Activated CD4-positive, CD25-positive, alpha-beta regulatory T cell treated with anti-CD3 and anti-CD28 coated beads, Interleukin-2, amount 50 U/mL, for 16 hours (primary cell): ENCODE results near the gene HDAC4.
"Not testable (repeated sequence)": the region's sequence is repeated elsewhere in the genome, so short reads cannot be mapped to it uniquely, and the experiment has no call there.

Experiments
- DNase-seq: peaks from one replicate; pipeline ENCODE4 v3.0.0-alpha.2; 2020; ENCODE audit warnings: low read depth, low spot score

The HDAC4 gene

DNA sequence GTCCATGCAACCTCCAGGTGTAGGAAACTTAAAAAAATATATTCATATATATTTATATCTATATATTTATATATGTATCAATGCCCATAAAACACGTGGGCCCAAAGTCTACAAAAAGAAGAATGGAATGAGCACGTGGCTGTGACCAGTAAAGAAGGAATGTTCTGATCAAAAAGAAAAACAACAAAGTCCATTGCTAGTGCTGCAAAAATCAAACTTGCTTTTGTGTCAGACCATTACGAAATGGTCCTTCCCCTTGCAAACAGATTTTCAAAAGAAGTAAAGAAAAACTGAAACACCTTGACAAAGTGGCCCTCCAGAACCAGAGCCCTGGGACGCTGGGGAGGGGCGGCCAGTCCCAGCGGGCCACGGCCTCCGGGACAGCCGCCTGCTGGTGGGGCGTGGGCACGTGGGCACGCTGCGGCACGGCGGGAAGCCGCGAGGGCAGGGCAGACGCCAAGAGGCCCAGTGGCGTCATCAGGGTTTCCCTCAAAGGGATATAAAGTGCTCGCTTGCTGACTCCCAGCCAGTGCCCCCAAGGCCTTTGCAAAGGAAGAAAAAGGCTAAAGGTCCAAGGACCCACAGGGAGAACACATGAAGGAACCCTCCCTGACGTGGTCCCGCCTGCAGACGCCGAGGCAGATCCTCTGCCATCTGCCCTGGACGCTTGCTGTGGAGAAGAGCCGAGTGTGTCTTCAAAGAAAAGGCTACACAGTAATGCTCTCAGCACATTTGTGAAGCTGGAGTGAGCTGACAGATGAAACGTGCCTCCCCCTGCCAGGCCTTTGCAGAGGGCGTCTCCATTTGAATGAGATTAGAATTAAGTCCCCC is 351.2 kb downstream of the HDAC4 start:
- no peak for DNase-seq

GRCh38 chr2:239048736-239049135 is 352.1 kb downstream of the HDAC4 start:
- DNase-seq, result no peak

- no peak for DNase-seq
Measured at GRCh38 chr2:239047861-239048260, 353.0 kb downstream of the HDAC4 start.

DNA sequence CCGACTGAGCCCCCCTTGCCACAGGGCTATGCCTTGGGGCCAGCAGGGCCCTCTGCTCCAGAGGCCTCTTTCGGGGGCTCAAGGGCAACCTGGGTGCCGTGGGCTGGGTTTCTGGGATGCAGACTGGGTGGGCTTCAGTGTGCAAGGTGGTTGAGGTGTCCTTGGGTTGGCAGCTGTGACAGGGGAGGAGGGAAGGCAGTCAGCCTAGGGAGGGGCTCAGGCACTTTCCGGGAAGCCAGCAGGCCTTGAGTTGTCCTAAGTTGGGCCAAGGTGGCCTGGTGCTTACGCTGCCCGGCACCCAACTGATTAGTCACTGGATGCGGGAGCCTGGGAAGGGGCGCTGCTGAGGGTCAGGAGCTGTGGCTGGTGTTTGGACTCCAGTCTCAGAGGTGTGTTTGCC is 353.4 kb downstream of the HDAC4 start:
- DNase-seq, result no peak

DNA sequence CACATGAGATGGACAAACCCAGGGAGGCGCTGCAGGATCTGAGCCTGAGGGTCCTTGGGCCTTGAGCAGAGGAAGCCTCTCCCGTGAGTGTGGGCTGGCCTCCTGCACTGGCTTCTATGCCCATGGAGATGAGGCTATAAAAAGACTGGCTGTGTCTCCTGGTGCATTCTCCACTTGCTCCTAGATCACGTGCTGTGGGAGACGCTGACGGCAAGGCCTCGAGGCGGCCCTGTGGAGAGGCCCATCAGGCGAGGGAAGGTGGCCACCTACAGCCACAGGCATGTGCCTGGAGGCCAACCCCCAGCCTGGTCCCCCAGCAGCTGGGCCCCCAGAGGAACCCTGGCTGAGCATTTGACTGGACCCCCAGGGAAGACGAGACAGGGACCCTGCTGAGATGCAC is 354.0 kb downstream of the HDAC4 start:
- DNase-seq, result no peak

- no peak for DNase-seq
Measured at GRCh38 chr2:239044336-239044735, 356.5 kb downstream of the HDAC4 start.

DNA sequence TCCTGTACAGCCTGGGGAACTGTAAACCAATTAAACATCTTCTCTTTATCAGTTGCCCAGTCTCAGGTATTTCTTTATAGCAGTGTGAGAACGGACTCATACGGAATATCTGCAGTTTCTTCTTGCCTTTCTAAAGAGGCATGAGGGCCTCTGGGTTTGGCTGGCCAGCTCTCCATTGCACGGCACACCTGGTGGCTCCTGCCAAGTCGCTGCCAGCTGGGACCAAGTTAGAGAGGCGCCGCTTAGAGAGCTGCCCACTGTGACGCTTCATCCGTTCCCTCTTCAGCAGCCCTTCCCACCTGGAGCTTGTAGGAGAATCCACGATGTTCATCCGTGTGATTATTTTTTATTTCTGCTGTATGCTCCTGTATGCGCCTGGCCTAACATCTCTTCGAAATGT is 357.5 kb downstream of the HDAC4 start:
- DNase-seq, result no peak

DNA sequence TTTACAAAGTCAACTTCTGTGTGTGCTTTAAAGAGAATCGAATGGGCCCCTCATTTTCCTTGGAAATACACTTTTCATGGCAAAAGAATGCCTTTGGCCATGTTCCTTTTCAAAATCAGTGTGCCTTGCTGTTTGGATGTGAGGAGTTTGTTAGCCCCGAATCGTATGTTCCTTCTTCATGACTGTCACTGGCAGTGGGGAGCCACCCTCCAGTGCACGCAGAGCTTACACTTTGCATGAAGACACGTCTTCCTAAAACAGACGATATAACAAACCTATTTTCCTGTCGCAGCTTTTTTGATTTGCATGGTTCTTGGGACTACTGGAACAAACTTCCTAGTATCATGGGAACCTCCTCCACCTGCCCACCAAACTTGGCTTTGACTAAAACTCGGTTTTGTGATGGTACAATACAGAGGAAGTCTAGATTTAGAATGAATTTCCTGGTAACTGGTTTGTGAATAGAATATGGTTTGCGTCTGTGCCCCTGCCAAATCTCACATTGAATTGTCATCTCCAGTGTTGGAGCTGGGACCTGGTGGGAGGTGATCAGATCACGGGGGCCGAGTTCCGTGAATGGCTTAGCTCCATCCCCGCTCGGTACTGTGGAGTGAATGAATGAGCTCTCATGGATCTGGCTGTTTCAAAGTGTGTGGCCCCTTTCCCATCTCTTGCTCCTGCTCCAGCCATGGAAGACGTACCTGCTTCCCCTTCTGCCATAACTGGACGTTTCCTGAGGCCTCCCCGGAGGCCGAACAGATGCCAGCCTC is 358.1 kb downstream of the HDAC4 start:
- no peak for DNase-seq

DNA sequence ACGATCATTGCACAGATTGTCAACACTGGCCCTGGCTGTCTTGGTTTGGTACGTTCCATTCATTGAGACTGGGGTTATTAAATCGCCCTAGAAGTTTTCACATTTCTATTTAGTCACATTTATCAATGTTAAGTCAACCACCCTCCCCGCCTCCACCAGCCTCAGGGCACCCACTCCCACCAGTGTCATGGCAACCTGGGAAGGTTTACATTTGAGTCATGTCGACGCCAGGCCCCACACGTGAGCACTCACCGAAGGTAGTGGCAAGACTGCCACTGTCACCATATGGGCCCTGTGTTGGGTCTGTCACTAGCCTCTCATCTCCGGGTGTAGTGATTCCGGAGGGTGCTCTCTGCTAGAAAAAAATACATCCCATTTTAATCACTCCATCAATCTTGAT is 358.8 kb downstream of the HDAC4 start:
- DNase-seq, result no peak

- DNase-seq, result no peak
Measured at GRCh38 chr2:239041062-239041461, 359.8 kb downstream of the HDAC4 start.

DNA sequence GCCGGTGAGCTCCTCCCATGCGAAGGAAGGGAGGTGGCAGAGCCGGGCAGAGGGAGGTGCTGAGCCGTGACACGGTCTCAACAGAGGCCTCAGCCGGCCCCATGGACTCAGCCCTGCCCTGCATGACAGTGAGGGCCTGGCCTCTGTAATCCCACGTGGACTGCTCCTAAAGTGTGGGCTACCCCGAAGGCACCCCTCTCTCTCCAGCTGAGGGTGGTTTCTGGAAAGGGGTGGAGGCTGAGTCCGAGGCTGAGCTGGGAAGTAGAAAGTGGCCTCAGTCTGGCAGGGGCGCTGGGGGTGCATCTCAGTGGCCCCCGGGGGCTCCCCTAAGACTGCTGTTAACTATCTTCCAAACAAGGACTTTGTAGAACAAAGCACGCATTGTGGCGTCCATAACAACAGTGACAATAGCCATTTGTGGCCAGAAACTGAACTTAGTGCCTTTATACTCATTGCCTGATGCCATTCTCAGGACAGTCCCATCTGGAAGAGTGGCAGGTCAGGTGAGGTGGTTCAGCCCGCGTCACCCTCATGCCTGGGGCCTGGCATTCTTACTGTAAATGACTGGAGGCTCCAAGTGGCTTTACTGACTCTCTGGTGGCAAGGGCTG is 360.6 kb downstream of the HDAC4 start:
- no peak for DNase-seq

DNA sequence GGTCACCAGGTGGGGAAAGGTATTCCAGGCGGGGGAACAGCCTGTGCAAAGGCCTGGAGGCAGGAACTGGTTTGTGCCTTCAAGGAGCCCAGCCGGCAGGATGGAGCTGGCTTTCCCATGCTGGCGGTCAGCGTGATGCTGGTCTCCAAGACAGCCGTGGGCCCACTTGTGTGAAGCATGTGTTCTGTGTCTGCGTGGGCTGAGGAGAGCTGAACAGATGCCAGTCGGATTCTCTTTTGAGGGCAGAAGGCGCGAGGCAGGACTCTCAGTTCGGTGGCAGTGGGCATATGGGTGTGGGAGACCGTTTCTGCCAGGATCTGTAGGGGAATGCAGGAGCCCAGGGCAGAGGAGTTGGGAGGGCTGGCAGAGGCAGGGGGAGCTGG is 361.4 kb downstream of the HDAC4 start:
- no peak for DNase-seq

DNA sequence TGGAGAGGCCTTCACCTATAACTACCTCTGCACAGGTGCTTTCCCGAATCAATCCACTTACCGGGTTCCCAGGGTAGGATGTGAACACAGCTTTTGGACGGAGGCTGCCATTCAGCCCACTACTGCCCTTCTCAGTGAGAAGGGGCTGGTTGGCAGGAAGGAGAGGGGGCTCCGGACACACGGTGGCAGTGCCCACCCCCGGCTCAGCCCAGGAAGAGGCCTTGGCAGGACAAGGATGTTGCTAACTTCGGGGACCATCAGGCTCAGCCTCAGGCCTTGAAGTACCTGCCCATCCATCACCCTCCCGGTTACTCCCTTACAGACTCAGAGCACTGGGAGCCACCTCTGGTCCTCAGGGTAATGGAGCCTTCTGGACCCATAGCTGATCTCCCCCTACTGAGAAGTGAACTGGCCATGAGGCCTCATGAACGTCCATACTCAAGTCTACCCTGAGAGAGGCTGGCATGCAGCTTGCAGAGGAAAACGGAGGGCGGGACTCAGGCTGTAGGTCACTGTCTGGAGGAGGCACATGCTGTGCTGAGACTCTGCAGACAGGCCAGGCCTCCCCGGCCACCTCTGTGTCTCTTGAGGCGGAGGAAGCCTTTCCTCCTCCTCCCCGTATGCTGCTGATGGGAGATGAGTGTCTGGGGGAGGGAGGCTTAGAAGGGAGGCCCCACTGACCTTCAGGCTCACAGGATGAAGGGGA is 361.9 kb downstream of the HDAC4 start:
- no peak for DNase-seq

DNA sequence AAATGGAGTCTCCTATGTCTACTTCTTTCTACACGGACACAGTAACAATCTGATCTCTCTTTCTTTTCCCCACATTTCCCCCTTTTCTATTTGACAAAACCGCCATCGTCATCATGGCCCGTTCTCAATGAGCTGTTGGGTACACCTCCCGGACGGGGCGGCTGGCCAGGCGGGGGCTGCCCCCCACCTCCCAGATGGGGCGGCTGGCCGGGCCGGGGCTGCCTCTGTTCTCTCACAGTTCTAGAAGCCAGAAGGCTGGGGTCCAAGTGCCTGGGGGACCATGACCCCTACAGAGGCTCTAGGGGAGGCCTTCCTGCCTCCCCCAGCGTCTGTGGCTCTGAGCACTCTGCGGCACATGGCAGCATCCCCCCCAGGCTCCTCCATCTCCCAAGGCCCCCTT is 362.5 kb downstream of the HDAC4 start:
- not testable (repeated sequence) for DNase-seq

DNA sequence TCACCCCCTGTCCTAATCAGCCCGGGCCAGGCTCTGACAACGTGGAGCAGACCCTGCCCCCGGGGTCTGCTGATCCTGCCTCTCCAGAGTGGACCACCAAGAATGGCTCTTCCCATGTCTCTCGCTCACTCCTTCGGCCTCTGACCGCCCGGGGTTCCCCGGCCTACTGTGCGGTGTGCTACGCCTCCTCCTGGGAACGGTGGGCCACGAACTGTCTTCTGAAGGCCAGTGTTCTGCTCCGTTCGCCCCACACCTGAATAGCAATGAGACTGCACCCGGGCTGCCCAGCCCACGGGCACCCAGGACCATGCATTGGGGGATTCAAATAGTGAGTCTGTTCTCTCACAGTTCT is 363.3 kb downstream of the HDAC4 start:
- DNase-seq, result no peak

GRCh38 chr2:239036819-239037558 is 363.8 kb downstream of the HDAC4 start:
- no peak for DNase-seq

DNA sequence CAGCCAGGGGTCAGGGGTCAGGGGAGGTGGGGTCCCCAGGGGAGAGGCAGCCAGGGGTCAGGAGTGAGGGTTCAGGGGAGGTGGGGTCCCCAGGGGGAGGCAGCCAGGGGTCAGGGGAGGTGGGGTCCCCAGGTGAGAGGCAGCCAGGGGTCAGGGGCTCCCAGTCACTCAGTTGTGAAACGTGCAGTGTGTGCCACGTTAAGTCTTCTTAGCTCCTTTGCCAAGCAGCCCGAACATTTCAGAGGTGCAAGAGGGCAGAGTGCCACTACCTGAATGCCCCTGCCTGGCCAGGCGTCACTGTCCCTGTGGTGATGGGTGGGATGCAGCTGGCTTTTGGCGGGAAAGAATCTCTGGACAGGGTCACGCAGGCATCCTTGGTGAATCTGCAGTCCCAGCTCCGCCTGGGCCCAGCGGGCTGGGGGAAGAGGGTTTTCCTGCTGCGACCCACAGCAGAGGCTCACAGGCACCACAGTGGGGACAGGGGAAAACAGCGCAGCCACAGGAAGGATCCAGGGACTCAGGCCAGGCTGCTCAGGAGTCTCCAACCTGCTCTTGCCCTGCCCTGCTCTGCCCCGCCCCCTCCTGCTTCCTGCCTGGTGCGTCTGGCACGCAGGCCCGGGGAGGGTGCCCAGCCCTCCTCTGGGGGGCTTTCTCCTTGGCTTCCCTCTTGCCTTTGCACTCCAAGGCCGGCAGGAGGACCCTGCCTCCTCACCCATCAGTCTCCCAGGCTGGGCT is 364.7 kb downstream of the HDAC4 start:
- no peak for DNase-seq

DNA sequence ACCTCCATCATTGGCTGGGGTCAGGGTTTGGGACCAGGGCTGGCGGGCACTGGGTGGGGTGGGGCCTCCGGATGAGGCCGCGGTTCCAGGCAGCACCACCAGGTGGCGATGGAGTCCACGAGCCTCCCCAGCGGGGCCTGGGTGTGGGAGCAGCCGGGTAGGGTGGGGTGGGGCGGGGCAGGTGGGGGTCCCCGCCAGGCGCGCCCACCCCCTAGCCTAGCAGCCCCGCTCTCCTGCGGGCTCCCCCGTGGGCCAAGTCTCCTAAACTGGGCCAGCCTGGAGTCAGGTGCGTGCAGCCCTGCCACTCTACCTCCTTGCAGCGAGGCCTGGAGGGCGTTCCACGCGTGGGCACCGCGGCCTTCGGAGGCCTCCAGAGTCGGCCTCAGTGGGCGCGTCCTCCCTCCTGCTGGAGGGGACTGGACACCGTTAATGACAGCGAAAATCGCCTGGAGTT is 365.4 kb downstream of the HDAC4 start:
- peak; percentile 31 for DNase-seq

DNA sequence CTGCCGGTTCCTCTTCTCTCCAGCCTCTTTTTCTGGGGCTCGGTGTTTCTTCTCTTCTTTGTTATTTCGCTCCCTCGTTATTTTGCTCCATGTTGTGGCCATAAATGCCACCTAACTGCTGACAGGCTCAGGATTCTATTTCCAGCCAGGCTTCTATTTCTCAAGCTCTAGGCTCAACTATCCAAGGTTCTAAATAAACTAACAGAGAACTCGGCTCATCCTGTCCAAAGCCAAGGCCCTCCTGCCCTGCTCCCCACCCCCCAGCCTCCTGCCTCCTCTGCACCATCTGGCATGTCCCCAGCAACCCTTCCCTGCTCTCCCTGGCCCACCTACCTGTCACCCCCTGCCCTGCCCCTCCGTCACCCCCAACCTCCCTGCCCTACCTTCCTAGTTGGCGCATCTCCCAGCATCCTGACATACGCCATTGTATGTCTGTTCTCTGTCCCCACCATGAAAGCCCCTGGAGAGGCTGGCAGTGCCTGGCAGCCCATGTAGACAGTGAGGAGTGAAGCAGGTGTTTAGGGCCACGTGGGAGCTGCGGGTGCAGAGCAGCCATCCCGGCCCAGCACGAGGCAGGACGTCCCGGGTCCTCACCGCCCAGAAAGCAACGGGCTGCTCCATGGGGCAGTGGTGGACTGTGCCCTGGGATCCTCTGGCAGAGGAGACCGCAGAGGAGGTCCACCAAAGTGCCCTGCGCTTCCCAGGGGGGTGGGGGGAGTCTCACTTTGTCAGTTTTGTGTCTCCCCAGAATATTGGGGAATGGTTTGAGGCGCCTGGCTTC is 366.1 kb downstream of the HDAC4 start:
- DNase-seq, result no peak
